ENCODE results near the gene BUB1B.

The BUB1B gene

GRCh38 chr15:40183636-40184463 lies 23.0 kb downstream of the BUB1B start:
- no peak for DNase-seq

GRCh38 chr15:40190591-40190990 lies 29.7 kb downstream of the BUB1B start:
- no peak for DNase-seq

- DNase-seq: no peak
Observed at GRCh38 chr15:40192942-40193341, 32.1 kb downstream of the BUB1B start.

- no peak for DNase-seq
Observed at GRCh38 chr15:40197434-40197833, 36.6 kb downstream of the BUB1B start.

- no peak for DNase-seq
Observed at GRCh38 chr15:40198355-40199085, 37.7 kb downstream of the BUB1B start.

- no peak for DNase-seq
Observed at GRCh38 chr15:40204100-40204499, 43.2 kb downstream of the BUB1B start.

GRCh38 chr15:40217166-40217824 lies 56.4 kb downstream of the BUB1B start:
- DNase-seq: peak; percentile 64

GRCh38 chr15:40219801-40220200 lies 58.9 kb downstream of the BUB1B start:
- DNase-seq: no peak

- DNase-seq: no peak
Observed at GRCh38 chr15:40222131-40222530, 61.3 kb downstream of the BUB1B start.

- no peak for DNase-seq
Observed at GRCh38 chr15:40226736-40227135, 65.9 kb downstream of the BUB1B start.

- DNase-seq: no peak
Observed at GRCh38 chr15:40229316-40229715, 68.4 kb downstream of the BUB1B start.

GRCh38 chr15:40229956-40230355 lies 69.1 kb downstream of the BUB1B start:
- no peak for DNase-seq

- no peak for DNase-seq
Observed at GRCh38 chr15:40232625-40233070, 71.8 kb downstream of the BUB1B start.

- no peak for DNase-seq
Observed at GRCh38 chr15:40233727-40234577, 73.1 kb downstream of the BUB1B start.

GRCh38 chr15:40234783-40235182 lies 73.9 kb downstream of the BUB1B start:
- no peak for DNase-seq

- no peak for DNase-seq
Observed at GRCh38 chr15:40235201-40235885, 74.5 kb downstream of the BUB1B start.

- DNase-seq: peak; percentile 19
Observed at GRCh38 chr15:40238532-40239403, 77.9 kb downstream of the BUB1B start, which contains the start of gene PAK6. Gene PAK6 (plus strand): TSS chr15:40239063. CDS start chr15:40264786, 25,723 bp downstream.

- DNase-seq: no peak
Observed at GRCh38 chr15:40239404-40239692, 78.5 kb downstream of the BUB1B start.

- DNase-seq: no peak
Observed at GRCh38 chr15:40239693-40240618, 79.1 kb downstream of the BUB1B start.
